CD14-positive monocyte (primary cell): ENCODE results near the gene FNDC3B. TPM values are rescaled to one million over a fixed set of nuclear protein-coding genes. Genes with fewer than 3 reads are reported as not detected.

ENCODE experiments used
- DNase-seq, 3 donors: peaks; one replicate each; pipeline ENCODE4 v3.0.0-alpha.2; 2011 to 2022
- H2AFZ ChIP-seq: 2 replicates; pipeline ENCODE4 v1.6.0; 2012; ENCODE audit warnings: mild to moderate bottlenecking, low read depth, low read length, inconsistent platforms; ENCODE audit not compliant: insufficient read depth, poor library complexity, severe bottlenecking
- H3K27ac ChIP-seq, 2 donors: 1 replicate in 1 of 2; 2 replicates in 1 of 2; pipeline ENCODE4 v1.5.1; 2012 to 2013; ENCODE audit warnings: low read length in 2 of 2, control low read depth in 1 of 2, inconsistent platforms in 1 of 2, low read depth in 1 of 2, mild to moderate bottlenecking in 1 of 2
- H3K27me3 ChIP-seq, 2 donors: one replicate each; pipeline versions ENCODE4 v1.6.0 to v1.6.1; 2011 to 2013; ENCODE audit warnings: low read length in 2 of 2; ENCODE audit not compliant: control insufficient read depth in 2 of 2, insufficient read depth in 2 of 2
- H3K36me3 ChIP-seq, 2 donors: replicated peaks in 1 of 2; 1 replicate in 1 of 2; 2 replicates in 1 of 2; pipeline versions ENCODE4 v1.5.1 to v1.6.1; 2012 to 2013; ENCODE audit warnings: low read length in 2 of 2, control low read depth in 1 of 2, inconsistent platforms in 1 of 2, mild to moderate bottlenecking in 1 of 2; ENCODE audit not compliant: insufficient read depth in 2 of 2, control insufficient read depth in 1 of 2
- H3K4me1 ChIP-seq, 2 donors: 1 replicate in 1 of 2; 2 replicates in 1 of 2; pipeline versions ENCODE4 v1.5.1 to v1.6.1; 2012 to 2013; ENCODE audit warnings: low read length in 2 of 2, control low read depth in 1 of 2, inconsistent platforms in 1 of 2, mild to moderate bottlenecking in 1 of 2, moderate library complexity in 1 of 2; ENCODE audit not compliant: insufficient read depth in 2 of 2, control insufficient read depth in 1 of 2
- H3K4me2 ChIP-seq: replicated peaks from 2 replicates; pipeline ENCODE3; 2012; ENCODE audit warnings: low read length, moderate library complexity, mild to moderate bottlenecking; ENCODE audit not compliant: poor library complexity, severe bottlenecking; ENCODE audit errors: extremely low read depth
- H3K4me3 ChIP-seq, 3 experiments: fragments of 200-600 bp in 1 of 3; sonication (generic) in 1 of 3; replicated peaks in 1 of 3; 1 replicate in 2 of 3; 2 replicates in 1 of 3; pipeline ENCODE4 v1.5.1; 2011 to 2013; ENCODE audit warnings: low read length in 3 of 3, mild to moderate bottlenecking in 3 of 3, control low read depth in 2 of 3, low read depth in 2 of 3, inconsistent platforms in 1 of 3, moderate library complexity in 1 of 3
- H3K79me2 ChIP-seq: 2 replicates; pipeline ENCODE4 v1.6.0; 2012; ENCODE audit warnings: mild to moderate bottlenecking, control low read depth, inconsistent platforms, low read length, moderate library complexity; ENCODE audit not compliant: insufficient read depth
- H3K9ac ChIP-seq: 2 replicates; pipeline ENCODE4 v1.6.0; 2017; ENCODE audit warnings: low read length, mild to moderate bottlenecking; ENCODE audit not compliant: insufficient read depth, poor library complexity, severe bottlenecking
- H3K9me3 ChIP-seq, 2 donors: replicated peaks in 1 of 2; 1 replicate in 1 of 2; 2 replicates in 1 of 2; pipeline versions ENCODE4 v1.5.1 to v1.6.1; 2012 to 2013; ENCODE audit warnings: low read length in 2 of 2, control low read depth in 1 of 2; ENCODE audit not compliant: control insufficient read depth in 1 of 2, insufficient read depth in 1 of 2
- H4K20me1 ChIP-seq: 2 replicates; pipeline ENCODE4 v1.6.0; 2012; ENCODE audit warnings: mild to moderate bottlenecking, low read length, control low read depth, moderate library complexity; ENCODE audit not compliant: insufficient read depth
- H3K27ac Mint-ChIP-seq, 7 donors: one replicate each; pipeline ENCODE4 v1.8.0; 2020; ENCODE audit warnings: mild to moderate bottlenecking in 7 of 7, mixed read lengths in 7 of 7, moderate library complexity in 6 of 7, inconsistent platforms in 2 of 7
- H3K27me3 Mint-ChIP-seq, 3 donors: one replicate each; pipeline ENCODE4 v1.8.0; 2021 to 2022; ENCODE audit warnings: low read depth in 3 of 3, mild to moderate bottlenecking in 3 of 3, mixed read lengths in 3 of 3, moderate library complexity in 3 of 3, inconsistent platforms in 1 of 3
- H3K36me3 Mint-ChIP-seq, 2 donors: one replicate each; pipeline ENCODE4 v1.8.0; 2020; ENCODE audit warnings: mixed read lengths in 2 of 2, inconsistent platforms in 1 of 2, mild to moderate bottlenecking in 1 of 2
- H3K4me1 Mint-ChIP-seq: one replicate; pipeline ENCODE4 v1.8.0; 2020; ENCODE audit warnings: mild to moderate bottlenecking, mixed read lengths
- H3K4me3 Mint-ChIP-seq, 2 donors: one replicate each; pipeline ENCODE4 v1.8.0; 2020; ENCODE audit warnings: mild to moderate bottlenecking in 2 of 2, mixed read lengths in 2 of 2, moderate library complexity in 1 of 2
- H3K9me3 Mint-ChIP-seq, 7 donors: one replicate each; pipeline ENCODE4 v1.8.0; 2020 to 2022; ENCODE audit warnings: mixed read lengths in 7 of 7, mild to moderate bottlenecking in 6 of 7, moderate library complexity in 6 of 7, inconsistent platforms in 2 of 7
- WGBS: methylation state at CpG from one replicate; pipeline ENCODE4 v1.1.5; 2013; ENCODE audit warnings: missing lambda C conversion rate; ENCODE audit not compliant: insufficient coverage; 5-methylcytosine and 5-hydroxymethylcytosine counted together
- intact Hi-C, 2 donors: fragments of 100-400 bp; cut with micrococcal nuclease; formaldehyde crosslinking; loops; one replicate each; pipeline versions ENCODE4 v1.15.0 to v1.15.1; 2023
- polyA plus RNA-seq, 3 donors: library from polyadenylated mRNA; depleted of rRNA in 1 of 3; unstranded in 2 of 3; stranded (reverse) in 1 of 3; fragments of 300-500 nt in 2 of 3; fragments of >200 nt in 1 of 3; fragmentation: Illumina TruSeq in 2 of 3; gene quantifications; 1 replicate in 2 of 3; 2 replicates in 1 of 3; pipeline ENCODE4 v1.2.3, GENCODE V29; 2012 to 2021
- TF ChIP-seq, protein P1 (sequence below): fragments of 200-600 bp; IDR thresholded peaks from one replicate; pipeline ENCODE4 v1.8.0; 2022; ENCODE audit warnings: antibody characterized with exemption, mild to moderate bottlenecking

The FNDC3B gene
- polyA plus RNA-seq, 3 donors, result 19.6 to 36.1 (median 25.7) TPM

DNA sequence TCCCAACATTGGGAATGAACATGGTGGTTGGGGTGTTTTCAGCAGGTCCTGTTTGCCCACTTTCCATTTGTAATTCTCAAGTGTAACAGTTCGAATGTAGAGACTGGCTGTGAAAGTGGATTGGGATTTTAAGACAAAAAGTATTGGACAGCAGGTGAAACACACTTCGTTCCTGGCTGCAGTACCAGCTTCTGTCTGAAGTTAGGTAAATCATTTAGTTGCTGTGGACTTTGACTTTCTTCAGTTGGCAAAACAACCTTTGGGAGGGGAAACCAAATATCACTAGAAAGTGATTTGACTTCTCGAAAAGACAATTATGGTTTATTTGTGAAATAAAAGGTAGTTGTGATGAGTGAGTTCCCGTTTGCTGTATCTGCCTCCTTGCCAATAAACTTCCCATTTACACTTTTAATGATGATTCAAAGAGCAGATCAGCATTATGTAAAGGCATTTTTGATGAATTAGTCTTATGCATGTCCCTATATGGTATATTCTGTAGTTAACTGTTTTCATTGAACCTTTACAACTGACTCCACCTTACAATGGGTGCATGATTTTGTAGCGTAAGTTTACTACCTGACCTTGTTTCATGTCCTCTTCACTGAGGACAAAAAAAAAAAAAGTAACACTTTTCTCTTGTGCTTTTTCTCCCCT is 34.0 kb downstream of the FNDC3B start:
- Histone ChIP-seq H3K4me1 (peaks cover 59 to 66% of the 10 kb centered on the region in 2 donors), H3K9me3 (no peaks in the 10 kb centered on the region), H3K36me3 (no peaks in the 10 kb centered on the region), H2AFZ (no peak overlapping the region), H3K9ac (no peak overlapping the region), H3K79me2 (peaks cover 99% of the 10 kb centered on the region), H3K4me3 (peak overlapping the region in 1 of 3 experiments; percentile 6), H3K27ac (peak overlapping the region in 1 of 2 donors; percentile 83), H3K27me3 (no peaks in the 10 kb centered on the region), H4K20me1 (peaks cover 55% of the 10 kb centered on the region), H3K4me2 (peak overlapping the region; percentile 9)
- Mint-ChIP-seq H3K4me3 (peak overlapping the region in 1 of 2 donors; percentile 11), H3K9me3 (no peaks in the 10 kb centered on the region), H3K27me3 (no peaks in the 10 kb centered on the region), H3K36me3 (peaks cover 12 to 30% of the 10 kb centered on the region in 2 donors), H3K4me1 (peaks cover 79% of the 10 kb centered on the region), H3K27ac (peak overlapping the region; percentile 87 to 94 (median 92))
- TF ChIP-seq, protein P1, sequence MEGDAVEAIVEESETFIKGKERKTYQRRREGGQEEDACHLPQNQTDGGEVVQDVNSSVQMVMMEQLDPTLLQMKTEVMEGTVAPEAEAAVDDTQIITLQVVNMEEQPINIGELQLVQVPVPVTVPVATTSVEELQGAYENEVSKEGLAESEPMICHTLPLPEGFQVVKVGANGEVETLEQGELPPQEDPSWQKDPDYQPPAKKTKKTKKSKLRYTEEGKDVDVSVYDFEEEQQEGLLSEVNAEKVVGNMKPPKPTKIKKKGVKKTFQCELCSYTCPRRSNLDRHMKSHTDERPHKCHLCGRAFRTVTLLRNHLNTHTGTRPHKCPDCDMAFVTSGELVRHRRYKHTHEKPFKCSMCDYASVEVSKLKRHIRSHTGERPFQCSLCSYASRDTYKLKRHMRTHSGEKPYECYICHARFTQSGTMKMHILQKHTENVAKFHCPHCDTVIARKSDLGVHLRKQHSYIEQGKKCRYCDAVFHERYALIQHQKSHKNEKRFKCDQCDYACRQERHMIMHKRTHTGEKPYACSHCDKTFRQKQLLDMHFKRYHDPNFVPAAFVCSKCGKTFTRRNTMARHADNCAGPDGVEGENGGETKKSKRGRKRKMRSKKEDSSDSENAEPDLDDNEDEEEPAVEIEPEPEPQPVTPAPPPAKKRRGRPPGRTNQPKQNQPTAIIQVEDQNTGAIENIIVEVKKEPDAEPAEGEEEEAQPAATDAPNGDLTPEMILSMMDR, result no peak
- peak in 2 of 3 donors; percentile 46 to 49 for DNase-seq
- WGBS, result 72% methylated on average over 2 of the region's 5 CpGs
- intact Hi-C loops, result loop anchor here in 1 of 2 donors (5.0 kb wide), 1 partner anchor 34 kb away; no protein-coding TSS in a partner anchor

DNA sequence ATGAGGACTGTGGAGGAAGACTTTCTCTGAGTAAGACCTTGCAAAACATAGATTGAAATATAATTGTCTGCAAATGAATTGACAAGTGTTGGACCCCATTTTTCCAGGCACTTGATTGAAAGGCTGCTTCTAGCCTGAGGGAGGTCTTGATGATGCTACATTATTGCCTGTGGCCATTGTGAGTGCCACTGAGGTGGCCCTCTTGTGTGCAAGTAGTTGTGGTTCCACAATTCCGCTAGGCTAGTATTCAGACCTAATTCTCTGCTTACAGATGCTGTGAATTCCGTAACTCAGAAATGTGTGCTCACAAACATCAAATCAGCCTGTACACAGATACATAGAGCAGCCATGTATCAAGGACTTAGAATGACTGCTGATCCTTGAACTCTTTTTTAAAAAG is 34.7 kb downstream of the FNDC3B start:
- intact Hi-C loops, result loop anchor here in 1 of 2 donors (5.0 kb wide), 1 partner anchor 33 kb away; no protein-coding TSS in a partner anchor
- peaks cover 59 to 62% of the 10 kb centered on the region in 2 donors for H3K4me1 ChIP-seq
- peak overlapping the region; percentile 49 to 83 for H3K27ac ChIP-seq

More for the DNA sequence above, 34.7 kb downstream of the FNDC3B start:
- peaks cover 2 to 4% of the 10 kb centered on the region in 2 donors for H3K36me3 ChIP-seq
- no peak overlapping the region for H2AFZ ChIP-seq
- no peaks in the 10 kb centered on the region for H3K9me3 ChIP-seq
- H3K4me2 ChIP-seq, result peak overlapping the region; percentile 55
- no CpG with 5 or more reads among the region's 2 CpGs for WGBS
- DNase-seq, result peak in 2 of 3 donors; percentile 28 to 41
- TF ChIP-seq, protein P1, result no peak
- Mint-ChIP-seq H3K27ac (peak overlapping the region; percentile 87 to 94 (median 92)), H3K36me3 (peaks cover 14 to 34% of the 10 kb centered on the region in 2 donors), H3K27me3 (no peaks in the 10 kb centered on the region), H3K4me1 (peaks cover 76% of the 10 kb centered on the region), H3K4me3 (no peak overlapping the region), H3K9me3 (no peaks in the 10 kb centered on the region)
- peaks cover 99% of the 10 kb centered on the region for H3K79me2 ChIP-seq
- peak overlapping the region in 2 of 3 experiments; percentile 6 to 10 for H3K4me3 ChIP-seq
- peak overlapping the region; percentile 5 for H3K9ac ChIP-seq
- H3K27me3 ChIP-seq, result no peaks in the 10 kb centered on the region
- H4K20me1 ChIP-seq, result peaks cover 55% of the 10 kb centered on the region
